Hypothalamus (tissue), 51 donors: Measurements from ENCODE around the gene MET.
"Not testable (repeated sequence)": the region's sequence is repeated elsewhere in the genome, so short reads cannot be mapped to it uniquely, and the experiment has no call there.

Experiments used
- DNase-seq, 51 donors: peaks; one replicate each; lab custom pipeline; 2025; lab: John Stamatoyannopoulos, UW

Gene MET

DNA sequence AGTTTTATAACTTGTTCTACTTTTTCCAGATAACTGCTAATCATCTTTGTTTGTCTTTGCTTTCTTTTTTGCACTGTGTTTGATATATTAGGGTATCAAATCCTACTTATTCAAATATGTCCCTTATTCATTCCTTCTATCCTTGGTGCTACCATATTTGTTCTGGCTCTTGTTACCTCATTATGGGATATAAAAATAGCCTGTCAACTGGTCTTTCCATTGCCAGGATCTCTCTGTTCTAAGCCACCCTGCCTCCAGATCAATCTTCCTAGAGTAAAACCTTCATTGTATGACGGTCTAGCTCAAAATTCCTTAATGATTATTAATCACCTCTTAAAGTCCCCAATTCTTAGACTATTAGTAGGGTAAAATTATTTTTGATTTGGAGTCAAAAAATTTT, 25.2 kb downstream of the MET start:
- no peak for DNase-seq

DNA sequence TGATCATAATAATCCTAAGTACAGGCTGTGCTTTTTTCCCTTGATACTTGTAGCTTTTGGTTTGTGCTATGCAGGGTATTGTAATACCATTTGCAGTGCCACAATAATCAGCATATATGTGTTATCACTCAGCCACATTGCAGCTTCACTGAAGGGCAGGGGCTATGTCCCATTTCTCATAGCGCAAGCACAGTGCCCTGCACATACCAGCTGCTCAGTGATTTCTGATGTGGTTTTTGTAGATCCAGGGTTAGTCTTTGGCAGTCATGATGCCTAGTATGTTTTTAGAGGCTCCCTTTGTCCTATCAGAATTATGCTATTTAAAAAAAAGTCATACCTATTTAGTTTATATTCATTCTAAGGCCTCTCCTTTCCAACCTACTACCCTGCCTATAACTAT, 25.8 kb downstream of the MET start:
- DNase-seq: no peak

DNA sequence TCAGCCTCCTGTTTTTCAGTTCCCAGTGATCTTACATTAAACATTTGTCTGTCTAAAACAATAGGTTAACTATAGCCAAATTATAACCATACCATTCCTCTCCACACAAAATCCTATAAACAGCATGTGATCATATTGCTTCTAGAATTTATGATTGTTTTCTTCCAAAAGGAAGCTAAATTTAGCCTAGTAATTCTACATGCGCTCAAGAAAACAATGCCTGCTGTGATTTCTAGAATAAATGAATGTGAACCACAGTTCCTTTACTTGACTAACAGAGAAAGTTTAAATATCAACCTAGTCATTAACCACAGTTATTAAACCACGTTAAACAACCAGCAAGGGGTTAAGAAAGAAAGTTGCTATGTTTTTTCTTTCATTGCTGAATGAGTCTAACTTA, 26.4 kb downstream of the MET start:
- no peak for DNase-seq

GRCh38 chr7:116698930-116699721, 27.1 kb downstream of the MET start:
- no peak for DNase-seq

- no peak for DNase-seq
Observed at GRCh38 chr7:116699722-116700120, 27.7 kb downstream of the MET start.

DNA sequence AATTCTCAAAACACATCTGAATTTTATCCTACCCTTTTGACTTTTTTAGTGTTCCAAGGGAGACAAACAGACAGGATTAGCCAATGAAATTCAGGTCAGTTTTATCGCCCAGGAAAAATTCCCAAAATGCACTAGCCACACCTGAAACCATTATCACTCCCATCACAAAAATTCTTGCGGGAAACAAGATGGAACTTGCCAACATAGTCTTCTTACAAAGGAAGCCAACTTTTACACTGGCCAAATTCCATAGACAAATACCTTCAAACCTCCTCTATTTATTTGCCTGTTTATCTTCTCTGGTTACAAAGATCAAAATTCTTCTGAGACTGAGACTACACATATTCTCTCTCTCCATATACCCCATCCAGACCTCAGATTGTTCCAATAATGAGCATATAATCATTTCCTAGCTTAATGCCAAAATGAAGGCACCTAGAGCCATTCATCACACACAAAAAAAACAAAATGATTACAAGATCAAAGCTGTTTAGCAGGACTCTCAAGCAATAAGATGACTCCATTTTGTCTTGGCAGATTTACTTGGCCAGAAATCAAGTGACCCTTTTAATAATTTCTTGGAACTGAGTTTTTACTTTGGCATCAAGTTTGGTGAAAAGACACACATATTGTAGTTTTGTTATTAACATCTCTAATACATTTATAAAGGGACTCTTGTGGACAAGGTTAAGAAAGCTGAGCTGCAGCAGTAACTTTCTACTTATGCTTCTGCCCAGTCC, 30.2 kb downstream of the MET start:
- DNase-seq: no peak

DNA sequence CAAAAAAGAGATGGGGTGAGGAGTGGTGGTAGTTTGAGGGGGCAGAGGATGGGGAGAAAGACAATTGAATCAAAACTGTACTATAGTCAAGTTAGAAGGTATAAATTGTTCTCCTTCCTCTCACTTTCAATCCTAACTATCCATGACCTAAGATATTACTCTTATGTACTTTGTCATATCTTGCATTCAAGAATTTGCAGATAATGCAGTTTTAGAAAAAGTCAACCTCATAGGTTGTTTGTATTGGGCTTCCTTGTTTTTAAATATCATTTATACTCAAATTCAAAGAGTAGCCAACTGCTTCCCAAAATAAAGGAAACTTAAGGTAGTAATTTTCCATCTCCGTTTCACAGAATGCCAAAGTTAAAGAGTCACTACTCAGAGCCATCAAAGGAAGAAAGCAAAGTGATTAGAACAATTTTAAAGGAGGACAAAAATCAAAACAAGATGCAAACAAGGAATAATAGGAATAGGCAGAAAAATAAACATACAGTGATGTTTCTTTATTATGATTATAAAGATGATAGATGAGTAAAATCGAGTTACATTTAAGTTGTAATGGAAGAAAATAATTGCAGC, 32.7 kb downstream of the MET start:
- no peak for DNase-seq

- no peak for DNase-seq
Observed at GRCh38 chr7:116705419-116705818, 33.4 kb downstream of the MET start.

- DNase-seq: no peak
Observed at GRCh38 chr7:116706668-116707126, 34.7 kb downstream of the MET start.

DNA sequence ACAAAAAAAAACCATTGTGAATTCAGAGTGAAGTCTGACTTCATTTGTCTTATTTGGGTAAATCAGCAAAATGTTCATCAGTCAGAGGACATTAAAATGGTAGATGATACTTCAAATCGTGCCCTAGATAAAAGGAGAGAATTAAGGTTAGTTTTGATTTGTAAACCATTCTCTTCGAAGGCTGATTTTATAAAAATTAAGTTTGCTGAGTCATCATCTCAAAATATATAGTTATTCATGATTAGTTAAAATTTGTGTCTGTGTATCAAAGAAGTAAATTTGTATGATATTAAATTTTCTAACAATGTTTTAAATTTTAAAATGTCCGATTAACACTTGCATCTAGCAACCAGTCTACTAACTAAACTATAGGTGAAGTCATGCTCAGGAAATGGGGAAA, 35.3 kb downstream of the MET start:
- no peak for DNase-seq

DNA sequence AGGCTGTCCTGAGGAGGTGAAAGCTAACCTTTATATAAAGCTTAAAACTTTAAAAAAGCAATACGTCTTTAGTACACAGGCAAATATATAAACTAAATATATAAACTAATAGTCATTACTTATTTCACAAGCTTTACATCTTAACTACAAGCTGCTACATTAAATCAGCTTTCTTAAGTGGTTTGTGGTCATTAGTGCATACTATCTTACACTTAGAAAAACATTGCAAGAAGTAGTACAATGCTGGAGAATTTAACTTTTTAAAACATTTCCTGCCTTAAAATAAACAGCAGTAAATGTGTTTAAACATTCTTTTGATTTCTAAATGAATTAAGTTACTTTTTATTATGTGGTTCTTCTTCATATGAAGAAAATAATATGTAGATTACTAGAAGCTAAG, 36.3 kb downstream of the MET start:
- no peak for DNase-seq

DNA sequence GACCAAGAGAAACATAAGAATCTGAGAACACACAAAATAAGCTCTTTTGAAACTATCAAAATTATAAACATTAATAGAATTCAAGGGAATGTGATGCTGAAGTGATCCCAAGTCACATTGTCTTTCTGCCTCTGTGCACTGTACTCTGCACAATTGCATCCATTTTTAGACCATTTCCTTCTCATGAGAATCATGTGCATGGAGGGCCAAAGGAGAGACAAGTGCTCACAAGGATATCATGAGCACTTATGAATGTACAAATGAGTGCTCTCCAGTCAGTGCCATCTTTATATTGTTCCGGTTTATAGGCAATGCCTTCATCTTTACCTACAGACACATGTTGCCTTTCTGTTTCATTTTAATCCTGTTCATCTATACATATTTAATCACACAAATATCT, 36.9 kb downstream of the MET start:
- DNase-seq: no peak

- DNase-seq: no peak
Observed at GRCh38 chr7:116709336-116709735, 37.3 kb downstream of the MET start.

GRCh38 chr7:116710764-116711452, 38.9 kb downstream of the MET start:
- no peak for DNase-seq

DNA sequence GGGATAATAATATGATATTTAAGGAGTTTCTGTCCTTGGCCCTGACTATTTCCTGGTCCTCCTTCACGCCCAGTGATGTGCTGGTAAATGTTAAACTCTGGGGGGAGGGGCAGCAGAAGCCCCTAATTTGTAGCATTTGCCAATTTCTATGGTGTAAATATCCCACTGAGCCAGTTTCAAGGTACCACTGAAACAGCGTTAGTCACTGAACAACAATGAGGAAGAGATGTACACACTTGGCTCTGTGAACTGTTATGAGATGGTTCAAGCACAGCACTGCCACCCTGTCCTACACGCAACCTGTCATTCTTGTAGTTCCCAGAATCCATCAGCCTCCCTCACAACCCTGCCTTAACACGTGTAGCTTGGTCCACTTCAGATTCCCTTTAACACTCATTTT, 39.8 kb downstream of the MET start:
- no peak for DNase-seq

DNA sequence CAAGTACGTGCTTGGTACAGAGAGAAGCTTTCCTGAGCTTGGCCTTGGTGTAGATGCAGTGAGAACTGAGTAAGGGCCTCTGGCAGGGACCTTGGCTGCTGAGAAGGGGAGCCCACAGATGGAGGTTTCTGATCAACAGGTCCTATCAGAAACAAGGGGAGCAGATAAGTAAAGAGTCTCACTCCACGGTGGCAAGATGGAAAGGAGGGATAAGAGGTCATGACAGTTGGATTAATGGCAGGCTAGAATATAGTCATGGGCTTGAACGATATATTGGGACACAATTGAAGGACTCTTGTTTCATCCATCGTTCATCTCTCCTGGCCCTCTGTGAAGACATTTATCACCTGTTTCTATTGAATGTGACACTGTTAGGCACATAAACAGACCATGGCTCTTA, 41.5 kb downstream of the MET start:
- DNase-seq: no peak

DNA sequence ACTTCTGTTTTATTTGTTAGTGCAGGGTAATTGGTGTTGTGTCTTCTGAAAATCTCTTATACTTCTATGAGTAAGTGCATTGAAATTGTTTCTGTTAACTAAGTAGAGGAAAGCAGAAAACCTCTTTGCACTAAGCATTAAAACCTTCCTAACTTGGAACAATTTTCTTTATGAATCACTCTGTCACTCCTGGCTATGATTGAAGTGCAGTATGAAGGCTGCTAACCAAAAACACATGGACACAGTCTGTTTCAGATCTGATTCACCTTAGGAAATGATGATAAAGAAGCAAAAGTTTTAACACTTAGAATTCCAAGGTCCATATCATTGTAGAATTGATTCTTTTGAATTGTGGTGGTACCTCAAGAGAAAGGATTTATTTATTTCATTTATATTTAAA, 41.9 kb downstream of the MET start:
- DNase-seq: no peak

DNA sequence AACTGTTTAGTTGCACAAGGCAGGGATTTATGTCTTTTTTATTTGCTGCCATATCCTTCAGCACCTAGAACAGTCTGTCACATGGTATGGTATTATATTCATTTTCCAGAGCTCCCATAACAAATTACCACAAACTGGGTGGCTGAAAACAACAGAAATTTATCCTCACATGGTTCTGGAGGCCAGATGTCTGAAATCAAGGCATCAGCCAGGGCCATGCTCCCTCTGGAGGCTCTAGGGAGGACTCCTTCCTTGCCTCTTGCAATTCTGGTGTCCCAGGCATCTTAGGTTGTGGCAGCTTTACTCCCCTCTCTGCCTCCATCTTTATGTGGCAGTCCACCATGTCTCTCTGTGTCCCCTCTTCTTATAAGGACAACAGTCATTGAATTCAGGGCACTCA, 43.1 kb downstream of the MET start:
- DNase-seq: no peak

DNA sequence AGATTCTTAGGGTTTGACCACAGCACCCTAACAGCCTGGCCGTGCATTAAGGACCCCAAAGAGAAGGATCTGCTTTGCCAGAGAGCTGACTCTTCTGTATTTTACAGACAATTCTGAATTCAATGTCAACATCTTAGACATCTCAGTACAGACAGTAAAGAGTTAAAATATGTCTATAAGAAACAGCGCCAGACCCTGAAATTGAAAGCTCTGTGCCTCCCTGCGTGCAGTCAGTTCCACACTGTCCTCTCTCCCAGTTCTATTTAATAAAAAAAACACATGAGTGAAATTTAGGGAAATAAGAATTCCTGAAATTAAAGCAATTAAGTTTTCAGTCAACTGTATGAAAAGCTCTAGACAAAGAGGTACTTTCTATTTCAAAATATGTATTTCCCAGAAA, 45.1 kb downstream of the MET start:
- no peak for DNase-seq

GRCh38 chr7:116723959-116724529, 52.0 kb downstream of the MET start:
- not testable (repeated sequence) for DNase-seq
